GM04504 (cell line): ENCODE data around the gene CENPO.

Experiments used
- DNase-seq: peaks from one replicate; pipeline ENCODE4 v3.0.0-alpha.2; 2012; ENCODE audit warnings: low read depth

Gene CENPO

DNA sequence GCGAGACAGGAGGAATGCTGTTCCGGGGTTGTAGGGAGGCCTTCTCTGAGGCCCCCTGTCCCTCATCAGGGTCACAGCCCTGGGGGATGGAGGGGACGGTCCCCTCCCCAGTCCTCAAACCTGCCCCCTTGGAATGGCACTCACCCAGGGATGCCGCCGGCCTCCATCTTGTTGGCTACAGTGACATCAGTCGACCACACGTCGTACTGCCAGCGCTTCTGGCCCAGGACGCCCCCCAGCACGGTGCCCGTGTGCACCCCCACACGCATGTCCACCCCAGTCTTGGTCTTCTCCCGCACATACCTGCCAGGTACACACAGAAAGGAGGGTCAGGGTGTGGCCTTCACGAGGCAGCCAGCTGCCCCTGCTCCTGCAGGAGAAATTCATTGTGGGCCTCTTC is 46.5 kb downstream of the CENPO start:
- DNase-seq, result no peak

DNA sequence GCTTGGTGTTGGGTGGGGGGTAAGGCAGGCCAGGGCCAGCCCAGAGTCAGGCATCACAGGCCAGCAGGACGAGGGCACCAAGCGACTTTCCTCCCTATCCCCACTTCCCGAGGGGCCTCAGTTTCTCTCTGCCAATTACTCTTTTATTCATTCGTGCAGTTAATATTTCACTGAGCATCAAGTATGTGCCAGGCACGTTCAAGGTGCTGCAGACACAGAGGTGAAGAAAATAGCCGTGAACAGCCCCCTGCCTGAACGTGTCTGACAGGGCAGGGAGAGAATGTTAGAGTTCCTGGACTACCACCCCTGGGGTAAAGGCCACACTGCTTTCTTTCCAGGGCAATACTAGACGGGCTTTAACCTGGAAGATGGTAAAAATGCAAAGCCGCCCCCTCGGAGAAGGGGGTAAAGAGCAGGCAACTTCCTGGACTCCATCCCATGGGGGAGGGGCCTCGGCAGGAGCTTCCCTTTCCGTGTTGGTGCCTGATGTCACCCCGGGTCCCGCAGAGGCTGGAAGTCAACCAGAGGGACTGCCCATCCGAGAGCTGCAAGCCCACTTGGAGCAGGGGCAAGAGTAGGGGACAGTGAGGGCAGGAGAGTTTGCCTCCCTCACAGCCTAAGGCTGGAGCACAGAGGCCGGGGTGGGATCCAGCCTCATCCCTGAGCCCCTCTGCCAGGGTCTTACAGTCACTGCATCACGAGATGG is 47.1 kb downstream of the CENPO start:
- DNase-seq, result no peak

DNA sequence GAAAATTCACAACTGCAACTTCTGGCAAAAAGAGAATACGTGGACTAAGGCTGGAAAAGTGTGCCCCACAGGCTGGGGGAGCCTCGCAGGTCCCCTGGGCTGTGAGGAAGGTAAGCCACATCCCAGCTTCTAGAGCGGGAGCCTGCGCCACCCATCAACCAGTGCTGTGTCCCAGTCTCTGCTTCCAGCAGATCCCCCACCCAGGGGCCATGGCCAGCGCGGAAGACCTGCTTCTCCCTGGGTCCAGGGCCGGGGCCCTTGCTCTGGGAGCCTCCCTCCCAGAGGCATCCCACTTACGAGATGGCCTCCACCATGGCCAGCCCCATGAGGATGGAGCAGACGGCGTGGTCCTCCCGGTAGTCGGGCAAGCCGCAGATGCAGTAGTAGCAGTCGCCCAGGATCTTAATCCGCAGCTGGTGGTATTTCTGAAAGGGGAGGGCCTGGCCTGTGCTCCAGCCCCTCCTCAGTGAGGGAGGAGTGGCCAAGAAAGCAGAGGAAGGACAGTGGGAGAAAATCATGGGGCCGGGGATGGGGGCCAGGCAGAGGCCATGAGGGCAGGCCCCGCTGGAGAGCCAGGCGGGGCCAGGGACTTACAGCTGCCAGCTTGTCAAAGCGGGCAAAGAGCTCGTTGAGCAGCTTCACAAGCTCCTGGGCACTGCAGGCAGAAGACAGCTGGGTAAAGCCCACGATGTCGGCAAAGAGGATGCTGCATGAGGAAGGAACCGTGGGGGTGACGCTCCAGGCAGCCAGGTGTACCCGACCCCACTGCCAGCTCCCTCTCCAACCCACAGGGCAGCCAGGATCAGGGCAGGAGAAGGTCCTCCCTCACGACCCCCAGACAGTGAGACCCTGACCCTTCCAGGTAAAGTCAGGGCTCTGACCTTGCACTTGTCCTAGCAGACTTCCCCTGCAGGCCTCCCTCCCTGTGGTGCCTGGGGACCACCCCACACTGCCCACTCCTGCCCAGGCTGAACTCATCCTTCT is 48.0 kb downstream of the CENPO start:
- DNase-seq, result no peak

DNA sequence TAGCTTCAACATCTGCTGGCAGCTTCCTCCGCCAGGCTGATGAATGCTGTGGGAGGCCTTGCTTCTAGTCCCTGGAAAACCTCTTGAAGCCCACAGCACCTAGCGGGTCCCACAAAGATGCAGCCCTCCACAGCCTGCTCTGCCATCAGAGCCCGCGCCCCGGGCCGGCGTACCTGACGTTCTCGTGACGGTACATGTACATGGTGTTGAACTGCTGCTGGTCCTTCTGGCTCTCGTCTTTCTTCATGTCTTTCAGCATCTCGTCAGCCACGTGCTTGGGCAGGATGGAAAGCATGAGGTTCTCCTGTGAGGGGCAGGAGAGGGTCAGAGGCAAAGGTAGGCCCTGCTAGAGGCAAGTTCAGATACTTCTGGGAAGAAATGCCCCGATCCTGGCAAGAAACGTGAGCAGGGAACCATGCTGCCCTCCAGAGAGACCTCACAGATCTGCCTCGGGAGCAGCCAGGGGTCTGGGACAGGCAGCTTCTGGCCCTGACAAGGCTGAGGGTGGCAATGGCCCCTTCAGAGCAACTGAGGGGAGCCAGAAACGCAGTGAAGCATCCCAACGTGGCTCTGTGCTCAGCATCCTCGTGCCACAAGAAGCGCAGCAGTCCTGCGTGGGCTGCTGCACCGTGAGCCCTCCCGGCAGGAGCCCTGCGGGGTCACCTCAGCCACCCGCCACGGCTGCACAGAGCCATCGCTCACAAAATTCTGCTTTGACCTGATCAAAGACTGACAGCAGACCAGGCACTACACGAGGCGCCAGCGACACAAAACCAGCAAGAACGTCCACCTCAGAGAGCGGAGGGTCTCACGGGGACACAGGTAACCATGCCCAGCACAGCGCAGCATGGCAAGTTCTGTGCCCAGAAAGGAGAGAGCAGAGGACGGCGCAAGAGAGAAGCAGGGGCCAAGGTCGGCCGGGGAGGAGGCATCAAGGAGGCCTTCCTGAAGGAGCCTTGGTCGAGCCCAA is 49.1 kb downstream of the CENPO start:
- no peak for DNase-seq

DNA sequence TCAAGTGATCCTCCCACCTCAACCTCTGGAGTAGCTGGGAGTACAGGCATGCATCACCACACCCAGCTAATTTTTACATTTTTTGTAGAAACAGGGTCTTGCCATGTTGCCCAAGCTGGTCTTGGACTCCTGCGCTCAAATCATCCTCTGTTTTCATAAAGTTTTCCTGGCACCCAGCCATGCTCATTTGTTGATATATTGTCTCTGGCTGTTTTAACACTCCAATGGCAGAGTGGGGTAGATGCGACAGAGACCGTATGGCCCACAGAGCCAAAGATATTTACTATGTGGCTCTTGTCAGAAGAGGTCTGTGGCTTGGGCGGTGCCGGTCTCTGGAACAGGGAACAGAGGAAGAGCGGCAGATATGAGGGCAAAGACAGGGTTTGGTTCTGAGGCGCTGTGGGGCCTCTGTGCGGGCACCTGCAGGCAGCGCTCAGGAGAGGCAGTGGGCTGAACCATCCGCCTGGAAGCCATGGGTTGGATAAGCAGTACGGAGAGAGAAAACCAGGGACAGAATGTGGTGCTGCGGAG is 50.2 kb downstream of the CENPO start:
- DNase-seq, result no peak

DNA sequence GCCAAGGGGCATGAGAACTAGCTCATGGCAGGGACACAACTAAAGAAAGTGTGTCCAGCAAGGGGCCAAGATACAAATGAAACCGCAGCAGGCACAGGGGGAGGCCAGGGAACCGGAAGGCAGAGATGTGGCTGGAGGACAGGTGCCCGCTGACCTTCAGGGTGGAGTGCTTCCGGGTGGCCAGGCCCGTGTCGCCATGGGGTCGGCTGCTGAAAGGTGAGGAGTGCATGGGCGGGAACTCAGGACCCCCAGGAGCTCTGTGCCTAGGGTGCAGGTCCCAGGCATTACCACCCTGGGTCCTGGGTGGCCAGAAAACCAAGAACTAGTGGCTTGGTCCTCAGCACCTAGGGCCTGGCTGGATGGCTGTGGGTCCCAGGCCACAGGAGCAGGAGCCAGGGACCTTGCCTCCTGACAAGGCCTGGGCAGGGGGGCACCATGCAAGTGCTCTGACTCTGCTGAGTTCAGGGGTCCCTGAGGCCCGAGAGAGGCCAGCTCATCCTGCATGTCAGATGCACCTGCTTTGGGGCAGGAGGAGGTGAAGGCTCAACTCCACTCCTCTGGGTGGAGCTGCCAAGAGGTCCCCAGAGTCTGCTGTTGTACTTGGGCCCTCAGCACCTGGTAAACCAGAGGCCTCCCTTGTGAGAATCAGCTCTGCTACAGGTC is 50.9 kb downstream of the CENPO start:
- DNase-seq, result no peak

DNA sequence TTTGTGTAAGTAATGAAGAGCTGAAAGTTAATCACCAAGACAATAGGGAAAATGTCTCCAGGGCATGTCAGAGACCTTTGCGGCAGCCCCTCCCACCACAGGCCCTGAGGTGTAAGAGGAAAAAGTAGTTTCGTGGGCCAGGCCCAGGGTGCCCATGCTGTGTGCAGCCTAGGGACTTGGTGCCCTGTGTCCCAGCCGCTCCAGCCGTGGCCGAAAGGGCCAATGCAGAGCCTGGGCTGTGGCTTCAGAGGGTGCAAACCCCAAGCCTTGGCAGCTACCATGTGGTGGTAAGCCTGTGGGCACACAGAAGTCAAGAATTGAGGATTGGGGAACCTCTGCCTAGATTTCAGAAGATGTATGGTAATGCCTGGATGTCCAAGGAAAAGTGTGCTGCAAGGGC is 52.5 kb downstream of the CENPO start:
- DNase-seq, result no peak

DNA sequence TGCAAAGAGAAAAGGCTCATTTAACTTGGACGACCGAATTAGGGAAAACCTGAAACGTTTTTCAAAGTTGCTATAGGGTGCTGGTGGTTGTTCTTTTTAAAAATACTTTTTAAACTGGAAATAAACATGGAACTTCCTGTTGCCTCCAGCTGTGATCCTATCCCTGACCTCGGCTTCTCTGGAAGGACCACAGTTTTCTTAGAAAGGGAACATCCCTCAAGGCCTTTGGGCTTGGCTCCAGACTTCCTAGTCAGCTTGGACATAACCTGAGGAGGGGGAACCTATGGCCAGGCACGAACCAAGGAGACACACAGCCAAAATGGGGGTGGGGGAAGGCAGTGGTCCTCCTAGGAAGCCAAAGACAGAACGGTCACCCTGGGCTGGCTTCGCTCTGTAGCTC is 57.7 kb downstream of the CENPO start:
- no peak for DNase-seq

DNA sequence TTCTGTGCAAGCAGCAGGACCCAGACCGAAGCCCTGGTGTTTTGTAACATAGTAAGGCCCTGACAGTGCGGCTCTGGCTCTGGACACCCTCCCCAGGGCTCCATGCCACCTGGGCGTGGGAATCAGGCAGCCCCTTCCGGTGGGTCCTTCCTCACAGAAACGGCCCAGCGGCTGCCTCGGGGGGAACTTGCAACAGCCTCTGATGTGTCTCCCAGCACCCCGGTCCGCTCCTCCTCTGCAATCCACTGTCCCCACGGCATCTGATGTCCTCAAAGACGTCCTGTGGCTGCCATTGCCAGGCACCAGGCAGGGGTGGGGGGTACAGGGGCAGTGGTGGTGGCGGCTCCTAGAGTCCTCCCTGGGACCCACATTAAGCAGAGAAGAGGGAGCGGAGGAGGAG is 58.8 kb downstream of the CENPO start:
- no peak for DNase-seq

DNA sequence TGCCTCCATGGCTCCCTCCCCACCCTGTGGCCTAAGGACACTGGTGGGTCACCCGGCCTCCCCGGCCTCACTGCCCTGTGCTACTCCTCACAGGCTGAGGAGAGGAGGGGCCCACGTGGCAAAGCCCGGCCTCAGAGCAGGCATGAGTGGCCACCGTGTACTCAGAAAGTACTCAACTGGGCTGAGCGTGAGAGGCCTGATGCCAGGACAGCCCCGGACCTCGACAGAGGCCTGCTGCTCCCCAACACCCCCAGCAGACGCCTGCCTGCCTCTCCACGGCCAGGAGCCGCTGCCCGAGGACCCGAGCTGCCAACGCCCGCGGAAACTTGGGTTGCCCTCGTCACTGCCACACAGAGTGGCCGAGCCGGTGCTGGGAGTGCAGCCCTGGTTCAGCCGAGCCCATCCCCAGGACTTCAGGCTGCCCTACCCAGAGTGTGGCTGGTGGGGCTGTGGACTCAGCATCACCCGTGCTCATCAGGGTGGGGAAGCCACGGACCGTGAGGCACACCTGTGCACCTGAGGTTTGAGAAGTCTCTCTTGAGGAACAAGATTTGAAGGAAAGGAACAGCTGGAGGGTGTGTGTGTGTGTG is 59.3 kb downstream of the CENPO start:
- DNase-seq, result no peak

DNA sequence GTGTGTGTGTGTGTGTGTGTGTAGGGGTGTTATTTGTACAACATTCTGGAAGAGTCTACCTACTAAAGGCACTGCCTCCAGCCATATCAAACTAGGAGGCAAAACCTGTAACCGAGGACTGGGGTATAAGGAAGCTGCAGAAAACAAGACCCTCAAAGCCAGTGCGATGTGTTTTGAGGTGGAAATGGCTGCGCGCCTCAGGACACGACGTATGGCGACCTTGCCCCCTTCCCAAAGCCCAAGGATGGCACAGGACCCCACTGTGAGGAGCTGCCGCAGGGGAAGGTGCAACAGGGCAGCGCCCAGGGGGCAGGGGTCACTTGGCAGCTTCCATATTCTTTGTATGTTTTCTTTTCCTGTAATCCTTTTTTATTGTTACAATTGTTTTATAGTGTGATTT is 59.8 kb downstream of the CENPO start:
- DNase-seq, result no peak

DNA sequence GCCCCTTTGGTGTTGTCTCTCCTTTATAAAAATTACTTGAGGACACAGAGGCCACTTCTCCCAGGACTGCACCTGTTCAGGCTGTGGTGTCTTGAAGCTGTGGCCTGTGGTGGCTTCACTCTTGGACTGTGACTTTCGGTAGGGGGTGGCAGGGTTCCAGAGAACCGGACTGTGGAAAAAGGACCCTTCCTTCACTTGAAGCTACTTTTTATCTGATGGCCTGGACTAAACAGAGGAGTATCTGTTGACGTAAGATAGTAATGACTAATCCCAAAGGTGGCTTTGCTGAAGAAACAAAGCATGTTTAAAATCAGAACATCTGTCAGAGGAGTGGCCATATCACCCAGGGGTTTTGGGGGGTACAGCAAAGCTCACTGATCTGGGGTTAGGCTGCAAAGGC is 60.8 kb downstream of the CENPO start:
- DNase-seq, result no peak

DNA sequence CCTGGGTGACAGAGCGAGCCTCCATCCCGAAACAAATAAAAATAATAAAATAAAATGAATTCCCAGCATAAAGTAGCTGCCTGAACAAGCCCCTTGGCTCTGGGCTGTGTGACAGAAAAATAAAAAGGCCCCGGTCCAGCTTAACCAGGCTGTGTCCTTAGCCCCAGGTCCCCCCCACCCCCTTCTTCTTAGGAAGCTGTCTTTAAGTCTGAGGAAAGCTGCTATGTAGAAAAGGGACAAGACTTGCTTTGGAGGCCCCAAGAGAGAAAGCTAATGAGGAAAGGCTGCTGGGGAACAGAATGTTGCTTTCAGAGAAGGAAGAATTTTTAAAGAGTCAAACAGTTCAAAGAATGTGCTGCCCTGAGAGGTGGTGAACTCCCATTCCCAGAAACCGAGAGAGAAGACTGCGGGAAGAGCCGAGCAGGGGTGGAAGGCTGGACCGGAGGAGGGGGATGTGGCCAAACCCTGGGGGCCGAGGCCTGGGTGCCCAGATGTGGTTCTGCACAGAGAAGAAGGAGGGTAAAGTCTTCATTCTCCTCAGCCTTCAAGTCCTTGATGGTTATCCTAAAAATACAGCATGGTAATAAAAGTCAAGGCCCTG is 61.9 kb downstream of the CENPO start:
- DNase-seq, result no peak

DNA sequence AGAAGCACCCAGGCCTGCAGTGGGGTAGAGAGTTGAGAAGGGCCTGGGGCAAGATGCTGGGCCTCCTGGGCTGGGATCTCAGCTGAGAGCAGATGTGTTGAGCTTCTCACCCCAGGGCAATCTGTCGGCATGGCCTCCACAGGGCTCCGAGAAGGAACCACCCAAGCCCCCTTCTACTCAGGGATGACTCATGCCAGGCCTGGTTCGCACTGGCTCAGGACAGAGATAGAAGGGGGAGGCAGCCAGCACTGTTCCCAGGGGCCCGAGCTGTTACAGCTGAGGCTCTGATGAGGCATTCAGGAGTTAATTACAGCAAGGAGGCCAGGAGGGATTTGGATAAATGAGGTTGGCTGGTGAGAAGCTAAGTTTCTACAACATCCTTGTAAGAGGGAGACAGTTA is 62.5 kb downstream of the CENPO start:
- peak; percentile 57 for DNase-seq

DNA sequence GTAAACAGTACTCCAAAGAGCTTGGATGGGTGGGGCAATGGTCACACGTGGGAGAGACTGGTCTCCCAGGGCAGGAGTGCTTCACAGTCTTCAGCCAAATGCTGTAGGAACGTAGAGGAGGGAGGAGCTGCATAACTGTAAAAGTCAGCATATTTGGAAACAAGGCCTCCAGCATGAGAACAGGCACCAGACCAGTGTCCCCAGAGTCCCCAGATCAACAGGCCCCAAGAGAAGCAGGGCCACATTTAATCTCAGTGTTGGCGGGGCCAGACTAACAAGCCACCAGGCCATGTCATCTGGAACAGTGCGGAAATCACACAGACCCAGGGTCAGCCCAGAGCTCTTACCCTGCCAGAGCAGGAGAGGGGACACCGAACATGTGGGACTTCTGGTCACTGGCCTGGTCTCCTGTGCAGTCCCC is 63.6 kb downstream of the CENPO start:
- no peak for DNase-seq

DNA sequence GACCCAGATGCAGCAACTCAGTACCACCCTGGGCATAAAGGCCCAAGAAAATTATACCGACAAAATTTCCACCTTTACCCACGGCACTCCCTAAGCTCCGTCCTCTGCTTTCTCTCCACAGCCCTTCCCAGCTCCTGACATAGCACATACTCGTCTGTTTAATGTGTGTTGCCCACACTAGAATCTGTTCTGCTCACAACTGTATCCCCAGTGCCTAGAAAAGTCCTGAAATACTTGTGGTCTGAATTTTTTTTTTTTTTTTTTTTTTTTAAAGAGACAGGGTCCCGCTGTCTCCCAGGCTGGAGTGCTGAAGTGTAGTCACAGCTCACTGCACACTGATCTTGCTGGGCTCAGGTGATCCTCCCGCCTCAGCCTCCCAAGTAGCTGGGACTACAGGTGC is 64.5 kb downstream of the CENPO start:
- no peak for DNase-seq

DNA sequence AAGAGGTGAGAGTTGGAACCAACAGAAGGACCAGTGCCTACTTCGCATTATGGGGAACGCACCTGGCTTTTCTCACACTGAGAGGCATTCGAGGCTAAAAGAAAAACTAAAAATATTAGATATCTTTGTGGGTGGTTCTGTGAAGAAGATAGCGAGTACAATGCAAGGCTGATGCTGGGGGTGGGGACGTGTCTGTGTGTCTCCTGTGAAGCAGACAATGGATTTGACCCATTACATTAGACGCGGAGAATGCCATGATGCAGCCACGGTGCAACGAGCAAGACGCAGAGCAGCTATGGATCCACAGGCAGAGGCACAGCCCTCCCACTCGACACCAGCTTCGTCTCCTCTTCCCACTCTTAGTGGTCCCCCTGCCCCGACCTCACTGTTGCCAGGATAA is 65.8 kb downstream of the CENPO start:
- no peak for DNase-seq

DNA sequence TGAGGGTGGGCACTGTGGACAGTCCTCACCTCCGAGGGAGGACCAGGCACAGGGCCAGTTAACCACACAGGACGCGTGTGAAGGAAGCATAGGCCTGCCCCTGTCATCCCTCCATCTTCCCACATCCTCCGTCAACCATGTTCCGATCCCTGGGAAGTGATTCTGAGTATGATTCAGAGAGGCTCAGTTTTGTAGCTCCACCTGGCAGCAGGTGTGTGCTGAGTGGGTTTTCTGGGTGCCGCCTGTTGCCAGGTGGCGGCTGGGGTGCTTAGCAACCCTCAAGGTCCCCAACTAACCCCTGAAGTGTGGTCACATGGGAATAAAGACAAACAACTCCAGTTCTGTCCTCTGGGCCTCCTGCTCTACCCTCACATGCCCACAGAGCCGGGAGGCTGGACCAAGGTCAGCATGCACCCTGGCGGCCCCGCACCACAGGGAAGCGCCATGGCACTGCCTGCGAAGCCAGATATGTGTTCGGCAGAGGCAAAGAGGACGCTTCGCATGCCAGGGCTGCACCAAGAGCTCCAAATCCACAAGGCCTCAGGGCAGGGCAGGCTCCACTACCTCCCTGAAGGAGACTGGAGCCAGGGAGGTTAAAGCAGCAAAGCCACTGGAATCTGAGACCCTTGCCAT is 66.9 kb downstream of the CENPO start:
- no peak for DNase-seq

DNA sequence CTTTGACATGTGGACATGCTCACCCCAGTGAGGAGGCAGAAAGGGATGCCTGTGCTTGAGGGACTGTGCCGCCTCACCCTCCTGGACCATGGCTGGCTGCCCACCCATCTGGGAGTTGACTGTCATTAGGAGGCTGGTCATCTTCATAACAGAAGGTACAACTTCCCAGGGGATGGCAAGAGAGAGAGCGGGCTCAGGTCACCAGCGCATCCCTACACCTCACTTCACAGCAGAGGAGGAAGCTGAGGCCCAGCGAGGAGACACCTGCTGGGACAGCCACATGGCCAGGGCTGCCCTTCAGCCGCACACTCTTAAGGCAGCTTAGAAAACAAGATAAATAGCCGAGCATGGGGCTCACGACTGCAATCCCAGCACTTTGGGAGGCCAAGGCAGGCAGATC is 67.4 kb downstream of the CENPO start:
- no peak for DNase-seq

DNA sequence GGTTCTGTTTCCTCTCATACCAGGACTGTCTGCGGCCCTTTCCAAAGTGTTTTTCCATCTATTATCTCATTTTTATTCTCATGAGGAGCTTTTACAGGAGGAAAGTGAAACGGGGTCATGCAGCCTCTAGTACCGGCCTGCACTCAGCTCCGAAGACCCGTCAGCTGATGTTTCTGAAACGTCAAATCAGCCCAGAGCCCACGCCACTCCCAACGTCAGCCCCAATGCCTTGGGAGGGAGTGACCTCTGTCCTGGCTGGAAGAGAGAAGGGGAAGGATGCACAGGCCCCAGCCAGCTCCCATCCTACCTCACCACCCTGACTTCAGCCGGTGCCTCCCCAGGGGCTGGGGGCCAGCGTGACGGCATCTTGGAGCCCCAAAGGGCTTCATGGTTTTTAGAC is 68.3 kb downstream of the CENPO start:
- no peak for DNase-seq
